Subcutaneous adipose tissue (tissue), 4 donors: Measurements from ENCODE around the gene CYP8B1. TPM values are rescaled to one million over a fixed set of nuclear protein-coding genes. Genes with fewer than 3 reads are reported as not detected.

ENCODE experiments used
- total RNA-seq, 4 donors: library from RNA; depleted of rRNA; stranded (reverse); fragments of >200 nt; gene quantifications; one replicate each; pipeline ENCODE4 v1.1.0, GENCODE V29; 2016
- TF ChIP-seq, protein P1 (sequence below): fragments of 450-650 bp; IDR thresholded peaks from one replicate; pipeline ENCODE4 v1.5.1; 2016; ENCODE audit warnings: low read depth, mild to moderate bottlenecking, control low read depth, antibody characterized with exemption, moderate library complexity

The CYP8B1 gene
- total RNA-seq, 4 donors from 2014 or later: not detected

DNA sequence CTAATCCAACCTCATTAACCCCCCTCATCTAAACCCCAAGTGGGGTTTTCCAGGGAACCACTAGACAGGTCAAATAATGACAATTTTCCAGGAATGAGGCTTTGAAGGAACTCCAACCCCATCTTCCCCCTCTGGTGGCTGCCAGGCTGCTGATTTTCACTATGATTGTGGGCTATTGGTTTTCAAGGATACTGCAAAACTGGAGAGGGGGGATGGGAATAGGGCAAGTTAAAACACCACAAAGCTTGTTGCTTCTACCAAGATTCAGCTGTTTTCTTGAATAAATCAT is 19.8 kb upstream of the CYP8B1 start:
- TF ChIP-seq, protein P1, sequence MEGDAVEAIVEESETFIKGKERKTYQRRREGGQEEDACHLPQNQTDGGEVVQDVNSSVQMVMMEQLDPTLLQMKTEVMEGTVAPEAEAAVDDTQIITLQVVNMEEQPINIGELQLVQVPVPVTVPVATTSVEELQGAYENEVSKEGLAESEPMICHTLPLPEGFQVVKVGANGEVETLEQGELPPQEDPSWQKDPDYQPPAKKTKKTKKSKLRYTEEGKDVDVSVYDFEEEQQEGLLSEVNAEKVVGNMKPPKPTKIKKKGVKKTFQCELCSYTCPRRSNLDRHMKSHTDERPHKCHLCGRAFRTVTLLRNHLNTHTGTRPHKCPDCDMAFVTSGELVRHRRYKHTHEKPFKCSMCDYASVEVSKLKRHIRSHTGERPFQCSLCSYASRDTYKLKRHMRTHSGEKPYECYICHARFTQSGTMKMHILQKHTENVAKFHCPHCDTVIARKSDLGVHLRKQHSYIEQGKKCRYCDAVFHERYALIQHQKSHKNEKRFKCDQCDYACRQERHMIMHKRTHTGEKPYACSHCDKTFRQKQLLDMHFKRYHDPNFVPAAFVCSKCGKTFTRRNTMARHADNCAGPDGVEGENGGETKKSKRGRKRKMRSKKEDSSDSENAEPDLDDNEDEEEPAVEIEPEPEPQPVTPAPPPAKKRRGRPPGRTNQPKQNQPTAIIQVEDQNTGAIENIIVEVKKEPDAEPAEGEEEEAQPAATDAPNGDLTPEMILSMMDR: no peak

DNA sequence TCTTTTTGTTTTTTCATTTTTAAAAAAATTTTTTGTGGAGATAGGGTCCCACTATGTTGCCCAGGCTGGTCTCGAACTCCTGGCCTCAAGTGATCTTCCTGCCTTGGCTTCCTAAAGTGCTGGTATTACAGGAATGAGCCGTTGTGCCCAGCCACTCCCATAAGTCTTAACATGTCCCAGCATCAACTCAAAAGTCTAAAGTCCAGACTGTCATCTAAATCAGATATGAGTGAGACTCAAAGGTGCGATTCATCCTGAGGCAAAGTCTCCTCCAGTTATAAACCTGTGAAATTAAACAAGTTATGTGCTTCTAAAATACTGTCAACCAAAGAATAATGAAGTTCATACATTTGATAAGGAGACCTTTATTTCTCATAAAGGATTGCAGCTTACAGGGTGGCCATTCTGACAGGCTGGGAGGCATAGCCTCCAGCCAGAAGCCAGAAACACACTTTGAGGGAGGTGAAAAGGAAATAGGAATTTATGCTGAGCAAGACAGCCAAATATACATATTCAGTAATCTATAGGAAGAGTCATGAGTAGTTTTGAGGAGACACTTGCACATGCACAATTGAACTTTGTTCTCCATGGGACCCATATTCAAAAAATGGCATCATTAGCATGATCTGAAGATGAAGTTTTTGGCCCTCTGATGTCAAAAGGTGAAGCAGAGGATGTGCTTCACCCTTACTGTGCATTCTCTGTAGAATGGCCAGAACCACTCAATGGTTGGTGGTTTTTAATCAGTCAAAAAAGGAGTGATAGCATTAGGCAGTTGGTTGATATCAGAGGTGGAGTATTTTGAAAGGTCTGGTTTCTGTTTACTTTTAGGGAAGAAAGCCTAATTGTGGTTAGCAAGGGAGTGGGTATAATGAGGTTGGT is 19.3 kb upstream of the CYP8B1 start:
- TF ChIP-seq, protein P1: no peak

DNA sequence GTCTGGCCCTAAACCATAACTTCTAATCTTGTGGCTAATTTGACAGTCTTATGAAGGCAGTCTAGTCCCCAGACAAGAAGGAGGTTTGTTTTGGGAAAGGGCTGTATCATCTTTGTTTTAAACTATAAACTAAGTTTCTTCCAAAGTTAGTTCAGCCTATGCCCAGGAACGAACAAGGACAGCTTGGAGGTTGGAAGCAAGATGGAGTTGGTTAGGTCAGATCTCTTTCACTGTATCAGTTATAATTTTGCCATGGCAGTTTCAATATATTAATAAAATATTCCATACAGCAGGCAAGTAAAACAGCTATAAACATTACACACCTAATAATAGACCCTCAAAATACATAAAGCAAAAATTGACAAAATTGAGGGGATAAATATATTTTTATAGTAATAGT is 17.1 kb upstream of the CYP8B1 start:
- TF ChIP-seq, protein P1: no peak

DNA sequence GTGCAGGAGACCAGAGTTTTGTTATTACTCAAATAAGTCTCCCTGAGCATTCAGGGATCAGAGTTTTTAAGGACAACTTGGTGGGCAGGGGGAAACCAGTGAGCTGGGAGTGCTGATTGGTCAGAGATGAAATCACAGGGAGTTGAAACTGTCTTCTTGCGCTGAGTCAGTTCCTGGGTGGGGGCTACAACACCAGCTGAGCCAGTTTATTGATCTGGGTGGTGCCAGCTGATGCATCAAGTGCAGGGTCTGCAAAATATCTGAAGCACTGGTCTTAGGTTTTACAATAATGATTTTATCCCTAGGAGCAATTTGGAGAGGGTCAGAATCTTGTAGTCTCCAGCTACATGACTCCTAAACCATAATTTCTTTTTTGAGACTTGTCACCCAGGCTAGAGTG is 16.5 kb upstream of the CYP8B1 start:
- TF ChIP-seq, protein P1: no peak

DNA sequence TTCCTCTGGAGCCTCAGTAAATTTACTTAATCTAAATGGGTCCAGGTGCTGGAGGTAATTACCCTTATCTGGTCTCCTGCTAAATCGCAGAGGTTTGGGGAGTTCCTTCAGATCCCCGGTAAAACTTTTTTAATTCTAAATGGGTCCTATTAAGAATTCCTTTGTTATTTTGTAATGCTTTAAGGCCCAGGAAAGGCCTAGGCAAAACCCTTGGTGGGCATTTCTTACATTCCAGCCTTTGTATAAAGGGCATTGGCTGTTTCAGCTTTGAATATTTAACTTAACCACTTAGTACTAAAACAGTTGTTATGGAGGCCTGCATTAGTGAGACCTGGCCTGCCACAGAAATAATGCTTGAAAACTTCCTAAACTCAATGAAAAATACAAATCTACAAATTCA is 15.4 kb upstream of the CYP8B1 start:
- TF ChIP-seq, protein P1: no peak

DNA sequence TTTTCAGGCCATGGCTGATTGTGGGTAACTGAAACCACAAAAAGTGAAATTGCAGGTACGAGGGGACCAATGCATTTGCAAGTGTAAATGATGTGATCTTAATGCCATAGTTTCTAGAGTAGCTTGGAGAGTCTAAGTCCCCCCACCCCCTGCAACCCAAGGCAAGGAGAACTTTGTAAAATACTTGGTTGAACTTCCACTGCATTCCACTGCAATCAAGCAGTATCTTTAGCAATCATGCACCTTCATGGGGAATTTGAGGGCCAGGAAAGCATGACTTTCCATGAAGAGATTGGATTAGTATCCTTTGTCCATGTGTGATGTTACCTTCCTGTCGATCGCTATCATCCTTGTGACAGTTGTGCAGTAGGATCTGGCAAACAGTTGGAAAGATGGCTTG is 11.4 kb upstream of the CYP8B1 start:
- TF ChIP-seq, protein P1: no peak

DNA sequence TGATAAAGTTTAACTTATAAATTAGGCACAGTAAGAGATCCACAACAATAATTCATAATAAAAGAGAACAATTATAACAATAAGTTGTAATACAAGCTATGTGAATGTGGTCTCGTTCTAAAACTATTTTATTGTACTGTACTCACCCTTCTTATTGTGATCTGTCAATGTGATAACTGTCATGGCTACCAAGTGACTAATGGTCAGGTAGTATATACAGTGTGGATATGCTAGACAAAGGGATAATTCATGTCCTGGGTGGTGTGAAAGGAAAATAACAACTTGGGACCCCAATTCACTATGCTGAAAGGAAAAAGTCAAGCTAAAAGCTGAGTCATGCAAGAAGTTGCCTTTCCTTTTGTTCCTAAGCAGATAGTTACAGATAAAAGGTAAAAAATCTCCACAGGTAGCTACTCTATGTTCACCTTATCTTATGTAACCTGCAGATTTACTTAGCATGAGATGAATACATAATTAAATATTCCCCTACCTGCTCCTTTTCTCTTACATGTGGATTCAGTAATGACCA is 10.7 kb upstream of the CYP8B1 start:
- TF ChIP-seq, protein P1: no peak
